SU-DHL-6 (cell line): ENCODE measurements around the gene ADAMTS18.

Source experiments
- EZH2phosphoT487 ChIP-seq: fragments of 200-600 bp; sonication (generic), shearing (Covaris generic); conservative IDR thresholded peaks from 2 replicates; pipeline ENCODE4 v1.6.1; 2018; ENCODE audit warnings: mild to moderate bottlenecking, antibody characterized with exemption, low read length, moderate library complexity, mixed read lengths
- TF ChIP-seq, protein P1 (sequence below): fragments of 200-600 bp; sonication (generic); IDR thresholded peaks from one replicate; pipeline ENCODE4 v1.5.1; 2017; ENCODE audit warnings: antibody characterized with exemption, mild to moderate bottlenecking, low read length, moderate library complexity; ENCODE audit not compliant: insufficient read depth, poor library complexity, severe bottlenecking

GRCh38 chr16:77307426-77308162 lies 127.2 kb downstream of the ADAMTS18 start:
- TF ChIP-seq, protein P1, sequence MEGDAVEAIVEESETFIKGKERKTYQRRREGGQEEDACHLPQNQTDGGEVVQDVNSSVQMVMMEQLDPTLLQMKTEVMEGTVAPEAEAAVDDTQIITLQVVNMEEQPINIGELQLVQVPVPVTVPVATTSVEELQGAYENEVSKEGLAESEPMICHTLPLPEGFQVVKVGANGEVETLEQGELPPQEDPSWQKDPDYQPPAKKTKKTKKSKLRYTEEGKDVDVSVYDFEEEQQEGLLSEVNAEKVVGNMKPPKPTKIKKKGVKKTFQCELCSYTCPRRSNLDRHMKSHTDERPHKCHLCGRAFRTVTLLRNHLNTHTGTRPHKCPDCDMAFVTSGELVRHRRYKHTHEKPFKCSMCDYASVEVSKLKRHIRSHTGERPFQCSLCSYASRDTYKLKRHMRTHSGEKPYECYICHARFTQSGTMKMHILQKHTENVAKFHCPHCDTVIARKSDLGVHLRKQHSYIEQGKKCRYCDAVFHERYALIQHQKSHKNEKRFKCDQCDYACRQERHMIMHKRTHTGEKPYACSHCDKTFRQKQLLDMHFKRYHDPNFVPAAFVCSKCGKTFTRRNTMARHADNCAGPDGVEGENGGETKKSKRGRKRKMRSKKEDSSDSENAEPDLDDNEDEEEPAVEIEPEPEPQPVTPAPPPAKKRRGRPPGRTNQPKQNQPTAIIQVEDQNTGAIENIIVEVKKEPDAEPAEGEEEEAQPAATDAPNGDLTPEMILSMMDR, result no peak
- no peak for TF ChIP-seq EZH2phosphoT487
